ENCODE data around the gene CHADL. TPM values are rescaled to one million over a fixed set of nuclear protein-coding genes. Genes with fewer than 3 reads are reported as not detected.

The CHADL gene
- total and polyA plus RNA-seq, 9 of the 15 experiments (the other 6 are each of a cell fraction or from before 2014, with no cell fraction given): not detected

DNA sequence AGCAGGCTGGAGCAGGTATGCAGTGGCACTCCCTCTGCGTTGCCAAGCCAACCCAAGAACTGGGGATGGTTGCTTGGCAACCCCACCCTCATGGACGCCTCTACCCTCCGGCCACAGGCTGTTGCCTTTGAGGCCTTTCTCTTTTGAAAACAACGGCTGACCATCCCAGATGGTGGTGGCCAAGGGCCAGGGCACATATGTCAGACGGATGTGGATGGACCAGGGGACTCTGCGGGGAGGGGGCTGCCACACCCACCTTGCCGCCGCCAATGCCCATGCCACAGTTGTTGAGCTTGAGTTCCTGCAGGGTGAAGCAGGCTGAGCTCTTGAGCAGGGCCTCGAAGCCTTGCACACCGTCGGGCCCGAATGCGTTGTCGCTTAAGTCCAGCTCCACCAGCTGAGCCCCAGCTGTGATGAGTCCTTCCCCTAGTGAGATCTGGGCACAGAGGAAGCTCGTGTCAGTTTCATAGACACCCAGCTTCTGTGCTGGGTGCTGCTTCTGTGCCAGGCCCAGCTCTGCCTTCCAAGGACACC is 23.7 kb upstream of the CHADL start:
- 100% methylated on average over 11 of the region's 15 CpGs for WGBS (ENCODE audit: insufficient coverage, low coverage, missing lambda C conversion rate)
- no peak for ATAC-seq
- H3K27ac ChIP-seq (ENCODE audit: extremely low read depth, low read depth, low read length): no peak overlapping the region
- no peak overlapping the region for H2AFZ ChIP-seq (ENCODE audit: low read depth, low read length)
- POLR2A ChIA-PET: interaction anchor here (0.5 to 1.3 kb wide), 5 partner anchors 8 to 322 kb away, joined by 3 to 5 read pairs (median 3); no protein-coding TSS in a partner anchor
- H3K27me3 ChIP-seq (ENCODE audit: control insufficient read depth in 2 of 2, insufficient read depth in 2 of 2, low read length in 2 of 2): no peaks in the 10 kb centered on the region
- no peaks in the 10 kb centered on the region; a peak in 1 of 5 replicates for H3K4me1 ChIP-seq (replicated peaks in 1 of 2; ENCODE audit: control insufficient read depth in 2 of 2, insufficient read depth in 2 of 2, low read length in 2 of 2)
- H4K20me1 ChIP-seq (replicated peaks; ENCODE audit: control insufficient read depth, insufficient read depth, low read length): no peaks in the 10 kb centered on the region
- FAIRE-seq: no peak
- H3K4me2 ChIP-seq (ENCODE audit: insufficient read depth, low read length): no peak overlapping the region
- H3K79me2 ChIP-seq (ENCODE audit: control insufficient read depth, insufficient read depth, low read length): no peaks in the 10 kb centered on the region
- H3K9me3 ChIP-seq (replicated peaks; ENCODE audit: control insufficient read depth, insufficient read depth, low read depth, low read length): no peaks in the 10 kb centered on the region
- in situ Hi-C loops (cut with MboI): no loop called here
- intact Hi-C loops (cut with micrococcal nuclease): no loop called here
- H3K9me1 ChIP-seq (ENCODE audit: control insufficient read depth, insufficient read depth, low read length): no peaks in the 10 kb centered on the region
- TF ChIP-seq, protein P1, sequence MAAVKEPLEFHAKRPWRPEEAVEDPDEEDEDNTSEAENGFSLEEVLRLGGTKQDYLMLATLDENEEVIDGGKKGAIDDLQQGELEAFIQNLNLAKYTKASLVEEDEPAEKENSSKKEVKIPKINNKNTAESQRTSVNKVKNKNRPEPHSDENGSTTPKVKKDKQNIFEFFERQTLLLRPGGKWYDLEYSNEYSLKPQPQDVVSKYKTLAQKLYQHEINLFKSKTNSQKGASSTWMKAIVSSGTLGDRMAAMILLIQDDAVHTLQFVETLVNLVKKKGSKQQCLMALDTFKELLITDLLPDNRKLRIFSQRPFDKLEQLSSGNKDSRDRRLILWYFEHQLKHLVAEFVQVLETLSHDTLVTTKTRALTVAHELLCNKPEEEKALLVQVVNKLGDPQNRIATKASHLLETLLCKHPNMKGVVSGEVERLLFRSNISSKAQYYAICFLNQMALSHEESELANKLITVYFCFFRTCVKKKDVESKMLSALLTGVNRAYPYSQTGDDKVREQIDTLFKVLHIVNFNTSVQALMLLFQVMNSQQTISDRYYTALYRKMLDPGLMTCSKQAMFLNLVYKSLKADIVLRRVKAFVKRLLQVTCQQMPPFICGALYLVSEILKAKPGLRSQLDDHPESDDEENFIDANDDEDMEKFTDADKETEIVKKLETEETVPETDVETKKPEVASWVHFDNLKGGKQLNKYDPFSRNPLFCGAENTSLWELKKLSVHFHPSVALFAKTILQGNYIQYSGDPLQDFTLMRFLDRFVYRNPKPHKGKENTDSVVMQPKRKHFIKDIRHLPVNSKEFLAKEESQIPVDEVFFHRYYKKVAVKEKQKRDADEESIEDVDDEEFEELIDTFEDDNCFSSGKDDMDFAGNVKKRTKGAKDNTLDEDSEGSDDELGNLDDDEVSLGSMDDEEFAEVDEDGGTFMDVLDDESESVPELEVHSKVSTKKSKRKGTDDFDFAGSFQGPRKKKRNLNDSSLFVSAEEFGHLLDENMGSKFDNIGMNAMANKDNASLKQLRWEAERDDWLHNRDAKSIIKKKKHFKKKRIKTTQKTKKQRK (IDR thresholded peaks at IDR 0.05; ENCODE audit: borderline replicate concordance, low read depth, low read length): no peak
- TF ChIP-seq POLR2G (IDR thresholded peaks at IDR 0.05; ENCODE audit: low read depth, low read length): 0 out of 2 replicates have a peak, but pooled peaks have one; percentile 22
- no TSS peak for BruUV-seq (replicated peaks)
- H3K4me3 ChIP-seq: no peak overlapping the region
- peaks cover 87% of the 10 kb centered on the region; the same call in 2 of the 3 replicates for H3K36me3 ChIP-seq (ENCODE audit: control insufficient read depth, insufficient read depth, low read length)
- H3K9ac ChIP-seq (ENCODE audit: insufficient read depth in 1 of 2, low read depth in 2 of 2, low read length in 2 of 2): no peak overlapping the region
- no peak for DNase-seq (ENCODE audit: extremely low read depth in 1 of 4, low spot score in 3 of 4)
- CTCF ChIA-PET (ENCODE audit: low intra/inter-chr PET ratio): no interaction called here
